NCI-H1048 (cell line): ENCODE measurements around the gene MYOM1.
"Not testable (repeated sequence)": the region's sequence is repeated elsewhere in the genome, so short reads cannot be mapped to it uniquely, and the experiment has no call there.

Experiments
- DNase-seq: peaks from one replicate; lab custom pipeline; 2025; lab: John Stamatoyannopoulos, UW

Gene MYOM1

DNA sequence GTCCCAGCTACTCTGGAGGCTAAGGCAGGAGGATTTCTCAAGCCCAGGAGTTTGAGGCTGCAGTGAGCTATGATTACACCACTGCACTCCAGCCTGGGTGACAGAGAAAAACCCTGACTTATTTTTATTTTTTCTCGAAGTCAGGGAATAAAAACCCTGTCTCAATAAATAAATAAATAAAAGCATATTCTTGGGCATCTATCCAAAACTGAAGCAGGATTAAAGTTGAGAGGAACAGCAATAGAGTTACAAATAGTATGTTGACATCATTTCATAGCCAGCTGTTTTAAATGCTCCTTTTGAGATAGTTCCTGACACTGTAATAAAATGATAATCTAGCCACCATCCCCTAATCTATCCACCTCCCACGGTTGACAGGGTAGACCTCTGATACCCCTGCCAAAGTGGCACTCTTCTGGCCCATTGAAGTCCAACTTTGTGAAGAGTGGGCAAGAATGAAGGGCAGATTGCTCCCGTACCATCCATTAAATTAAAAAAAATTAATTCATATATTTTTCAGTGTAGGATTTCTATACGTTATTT, 164.5 kb downstream of the MYOM1 start:
- no peak for DNase-seq

DNA sequence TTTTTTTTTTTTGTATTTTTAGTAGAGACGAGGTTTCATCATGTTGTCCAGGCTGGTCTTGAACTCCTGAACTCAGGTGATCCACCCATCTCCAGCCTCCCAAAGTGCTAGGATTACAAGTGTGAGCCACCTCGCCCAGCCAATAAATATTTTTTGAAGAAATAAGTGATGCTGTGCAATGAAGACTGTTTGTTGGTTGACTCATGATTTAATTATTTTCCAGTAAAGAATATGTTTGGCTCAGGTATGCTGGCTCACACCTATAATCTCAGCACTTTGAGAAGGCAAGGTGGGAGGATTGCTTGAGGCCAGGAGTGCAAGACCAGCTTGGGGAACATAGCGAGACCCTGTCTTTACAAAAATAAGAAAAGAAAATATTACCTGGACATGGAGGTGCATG, 165.0 kb downstream of the MYOM1 start:
- no peak for DNase-seq

DNA sequence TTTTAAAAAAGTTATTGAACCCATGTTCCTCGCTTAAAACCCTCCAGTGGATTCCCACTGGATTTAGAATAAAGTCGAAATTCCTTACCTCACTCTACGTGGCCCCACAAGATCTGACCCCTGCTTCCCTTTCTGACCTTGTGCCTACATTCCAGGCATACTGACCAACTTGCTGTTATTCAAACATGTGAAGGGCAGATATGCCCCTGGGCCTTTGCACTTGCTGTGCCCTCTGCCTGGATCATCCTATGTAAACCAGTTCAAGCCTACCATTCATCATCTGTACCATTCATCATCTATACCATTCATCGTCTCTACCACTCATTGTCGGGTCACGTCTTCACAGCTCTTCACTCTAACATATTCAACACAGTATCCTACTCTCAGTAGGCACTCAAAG, 165.6 kb downstream of the MYOM1 start:
- DNase-seq = no peak

DNA sequence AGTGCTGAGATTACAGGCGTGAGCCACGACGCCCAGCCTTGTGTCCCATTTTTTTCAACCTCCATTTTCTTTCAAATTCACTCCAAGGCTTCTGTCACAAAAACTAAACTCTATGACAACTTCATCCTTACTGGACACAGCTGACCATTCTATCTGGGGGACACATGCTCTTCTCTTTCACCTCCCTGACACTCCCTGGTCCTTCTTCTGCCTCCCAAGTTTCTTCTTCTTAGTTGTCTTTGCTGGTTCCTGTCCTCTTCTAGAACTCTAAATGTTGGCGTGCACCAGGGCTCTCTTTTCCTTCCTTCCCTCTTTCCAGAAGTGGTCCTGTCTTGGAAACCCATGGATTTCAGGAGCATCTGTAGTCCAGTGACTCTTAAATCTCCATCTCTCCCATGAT, 166.7 kb downstream of the MYOM1 start:
- no peak for DNase-seq

DNA sequence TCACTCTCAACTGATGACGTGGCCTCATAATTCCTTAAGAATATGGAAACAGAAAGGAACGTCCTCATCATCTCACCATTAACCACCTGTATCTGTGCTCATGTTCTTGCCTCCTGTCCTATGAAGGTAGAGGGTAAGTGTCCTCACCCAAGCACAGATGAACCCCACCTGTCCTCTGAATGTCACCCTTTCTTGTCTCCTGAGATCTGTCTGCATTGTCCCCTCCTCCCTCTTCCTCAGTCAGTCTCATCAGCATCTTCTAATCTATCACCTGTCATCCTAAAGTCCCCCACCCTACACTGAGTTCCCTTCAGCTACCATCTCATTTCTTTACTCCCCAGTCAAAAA, 167.4 kb downstream of the MYOM1 start:
- DNase-seq = no peak

DNA sequence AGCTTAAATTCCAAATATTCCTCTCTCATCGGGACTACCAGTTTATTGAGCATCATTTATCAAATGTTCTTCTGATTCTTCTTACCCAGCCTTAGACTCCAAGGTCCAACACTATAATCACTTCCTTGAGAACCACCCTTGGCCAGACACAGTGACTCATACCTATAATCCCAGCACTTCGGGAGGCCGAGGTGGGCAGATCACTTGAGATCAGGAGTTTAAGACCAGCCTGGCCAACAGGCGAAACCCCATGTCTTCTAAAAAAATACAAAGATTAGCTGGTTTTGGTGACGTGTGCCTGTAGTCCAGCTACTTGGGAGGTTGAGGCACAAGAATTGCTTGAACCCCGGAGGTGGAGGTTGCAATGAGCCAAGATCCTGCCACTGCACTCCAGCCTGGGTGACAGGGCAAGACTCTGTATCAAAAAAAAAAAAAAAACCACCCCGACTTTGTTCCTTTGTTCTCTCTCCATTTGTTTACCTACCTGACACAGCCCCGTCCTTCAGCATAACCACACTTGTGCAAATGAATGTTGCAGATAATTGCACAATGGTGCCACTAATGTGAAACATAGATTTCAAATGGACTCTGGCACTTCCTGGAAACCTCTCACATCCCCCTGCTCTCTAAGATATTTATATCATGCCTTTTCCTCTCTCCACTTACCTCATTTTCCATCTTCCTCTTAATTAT, 167.9 kb downstream of the MYOM1 start:
- DNase-seq = no peak

DNA sequence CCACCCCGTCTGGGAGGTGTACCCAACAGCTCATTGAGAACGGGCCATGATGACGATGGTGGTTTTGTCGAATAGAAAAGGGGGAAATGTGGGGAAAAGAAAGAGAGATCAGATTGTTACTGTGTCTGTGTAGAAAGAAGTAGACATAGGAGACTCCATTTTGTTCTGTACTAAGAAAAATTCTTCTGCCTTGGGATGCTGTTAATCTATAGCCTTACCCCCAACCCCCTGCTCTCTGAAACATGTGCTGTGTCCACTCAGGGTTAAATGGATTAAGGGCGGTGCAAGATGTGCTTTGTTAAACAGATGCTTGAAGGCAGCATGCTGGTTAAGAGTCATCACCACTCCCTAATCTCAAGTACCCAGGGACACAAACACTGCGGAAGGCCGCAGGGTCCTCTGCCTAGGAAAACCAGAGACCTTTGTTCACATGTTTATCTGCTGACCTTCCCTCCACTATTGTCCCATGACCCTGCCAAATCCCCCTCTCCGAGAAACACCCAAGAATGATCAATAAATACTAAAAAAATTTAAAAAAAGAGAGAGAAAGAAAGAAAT, 169.8 kb downstream of the MYOM1 start:
- DNase-seq = not testable (repeated sequence)

DNA sequence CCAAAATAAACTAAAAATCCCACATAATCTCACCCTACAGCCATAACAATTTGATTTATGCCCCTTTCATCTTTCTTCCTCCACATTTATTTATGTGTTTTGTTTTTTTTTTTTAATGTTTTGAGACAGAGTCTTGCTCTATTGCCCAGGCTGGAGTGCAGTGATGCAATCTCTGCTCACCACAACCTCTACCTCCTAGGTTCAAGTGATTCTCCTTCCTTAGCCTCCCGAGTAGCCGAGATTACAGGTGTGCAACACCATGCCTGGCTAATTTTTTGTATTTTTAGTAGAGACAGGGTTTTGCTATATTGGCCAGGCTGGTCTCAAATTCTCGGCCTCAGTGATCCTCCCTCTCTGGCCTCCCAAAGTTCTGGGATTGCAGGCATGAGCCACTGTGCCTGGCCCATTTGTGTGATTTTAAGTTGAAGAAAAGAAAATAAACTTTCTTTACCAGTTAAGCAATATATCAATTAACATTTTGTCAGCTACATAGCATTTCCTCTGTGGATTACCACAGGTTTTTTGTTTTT, 170.9 kb downstream of the MYOM1 start:
- DNase-seq = no peak

DNA sequence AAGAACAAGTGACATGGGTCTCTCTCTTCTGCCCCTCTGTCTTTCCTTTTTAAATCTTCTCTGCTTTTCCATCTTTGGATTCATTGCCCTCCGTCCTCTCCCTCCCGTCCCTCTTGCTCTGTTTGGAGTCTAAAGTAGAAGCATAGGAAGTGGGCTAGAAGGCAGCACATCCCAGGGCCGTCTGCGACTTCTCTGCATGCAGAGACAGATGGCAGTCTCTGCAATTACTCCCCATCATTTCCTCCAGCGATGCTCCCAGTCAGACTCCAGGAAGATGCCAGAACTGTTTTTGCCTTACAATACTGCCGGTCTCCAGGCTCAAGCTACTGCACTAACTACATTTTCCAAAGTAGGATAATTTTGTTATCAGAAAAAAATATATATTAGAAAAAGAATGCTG, 171.6 kb downstream of the MYOM1 start:
- no peak for DNase-seq

DNA sequence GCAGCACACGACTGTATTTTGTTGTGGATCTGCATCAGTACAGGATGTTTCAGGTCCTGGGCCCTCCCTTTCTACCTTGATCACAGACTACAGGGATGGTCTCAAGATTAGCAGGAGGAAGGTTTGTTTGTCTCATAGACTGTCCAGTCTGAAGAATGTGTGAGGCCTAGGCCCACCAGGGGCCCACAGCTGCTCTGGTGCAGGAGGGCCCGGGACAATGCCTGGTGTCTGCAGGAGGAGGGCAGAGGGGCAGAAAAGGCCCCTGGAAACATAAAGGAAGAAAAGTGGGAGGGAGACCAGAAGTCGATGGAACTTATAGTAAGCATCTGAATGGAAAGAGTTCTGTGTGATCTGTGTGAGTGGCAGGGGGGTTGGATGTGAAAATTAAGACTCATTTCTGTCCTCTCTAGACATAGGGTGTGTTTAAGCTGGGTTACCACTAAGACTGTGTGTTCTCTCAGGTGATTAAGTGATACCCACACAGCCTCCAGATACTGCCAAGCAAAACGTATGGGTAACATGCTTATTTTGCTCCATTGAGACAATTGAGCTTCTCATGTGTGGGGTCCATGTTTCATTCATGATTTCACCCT, 173.5 kb downstream of the MYOM1 start:
- no peak for DNase-seq

DNA sequence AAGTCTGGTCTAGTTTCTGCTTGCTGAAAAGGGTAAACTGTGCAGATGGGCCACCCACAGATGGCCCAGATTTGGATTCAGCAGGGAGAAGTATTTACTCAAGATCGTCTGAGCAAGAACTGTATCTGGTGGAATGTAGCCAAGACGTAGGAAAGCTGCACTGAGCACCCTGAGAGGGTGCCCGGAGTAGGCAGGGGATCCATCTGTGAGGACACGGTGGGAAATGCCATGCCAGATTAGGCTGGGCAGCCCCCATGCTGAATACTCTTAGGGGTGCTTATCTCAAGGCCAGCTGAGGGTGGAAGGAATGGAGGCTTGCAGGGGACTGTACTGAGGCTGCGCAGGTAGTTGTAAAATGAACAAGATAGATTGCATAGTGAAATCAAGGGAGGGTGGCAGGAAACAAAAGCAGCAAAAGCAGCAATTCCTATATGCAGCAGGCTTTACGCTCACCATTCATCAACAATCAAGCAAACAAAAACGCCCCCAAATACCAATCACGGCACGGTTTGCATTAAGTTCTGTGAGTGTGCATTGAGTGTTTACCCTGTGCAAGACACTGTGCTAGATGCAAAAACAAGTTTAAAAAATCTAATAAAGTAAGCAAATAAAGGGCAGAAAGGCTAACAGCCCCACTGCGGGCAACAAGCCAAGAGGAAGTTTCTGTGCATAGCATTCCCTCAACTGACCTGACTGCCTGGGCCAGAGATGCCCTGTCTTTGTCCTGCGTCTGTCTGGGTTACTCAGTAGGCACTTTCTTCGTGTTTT, 174.7 kb downstream of the MYOM1 start:
- no peak for DNase-seq

DNA sequence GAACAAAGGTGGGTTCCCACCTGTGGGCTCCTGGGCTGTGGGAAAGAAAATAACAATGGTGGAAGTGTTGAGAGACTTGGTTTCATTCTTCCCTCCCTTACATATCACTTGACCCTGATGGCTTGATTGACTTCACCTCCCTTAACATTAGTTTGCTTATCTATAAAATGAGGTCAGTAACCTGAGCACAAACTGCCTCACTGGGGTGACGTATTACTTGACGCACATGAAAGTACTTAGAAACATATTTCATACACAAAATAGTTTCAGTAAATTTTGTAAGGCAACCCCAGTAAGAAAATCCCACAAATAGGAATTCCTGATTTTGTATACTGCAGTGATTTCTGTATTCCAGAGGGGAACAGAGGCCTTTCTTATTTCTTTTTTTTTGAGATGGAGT, 177.4 kb downstream of the MYOM1 start:
- DNase-seq = no peak

DNA sequence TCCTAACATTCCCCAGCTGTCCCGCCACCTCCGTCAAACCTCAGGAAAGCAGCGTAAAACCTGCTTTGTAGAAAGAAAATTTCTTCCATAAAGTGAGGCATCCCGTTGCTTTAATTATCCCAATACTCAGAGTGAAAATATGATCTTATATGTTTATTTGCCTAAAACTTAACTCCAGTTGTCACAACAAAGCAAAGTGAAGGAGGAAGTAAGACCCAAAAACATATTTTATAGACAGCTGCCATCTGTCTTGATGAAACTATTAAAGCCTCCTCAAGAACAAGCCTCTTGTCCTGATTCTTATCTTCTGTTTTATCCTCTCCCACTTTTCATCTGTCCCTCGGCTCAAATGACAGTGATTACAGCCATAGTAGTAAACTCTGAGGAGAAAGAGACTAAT, 177.9 kb downstream of the MYOM1 start:
- DNase-seq = no peak

DNA sequence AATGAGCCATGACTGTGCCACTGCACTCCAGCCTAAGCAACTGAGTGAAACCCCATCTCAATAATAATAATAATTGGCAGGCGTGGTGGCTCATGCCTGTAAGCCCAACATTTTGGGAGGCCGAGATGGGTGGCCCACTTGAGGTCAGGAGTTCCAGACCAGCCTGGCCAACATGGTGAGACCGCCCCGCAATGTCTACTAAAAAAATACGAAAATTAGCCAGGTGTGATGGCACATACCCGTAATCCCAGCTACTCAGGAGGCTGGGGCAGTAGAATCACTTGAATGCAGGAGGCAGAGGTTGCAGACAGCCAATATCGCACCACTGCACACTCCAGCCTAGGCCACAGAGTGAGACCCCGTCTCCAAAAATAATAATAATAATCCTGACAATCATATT, 178.9 kb downstream of the MYOM1 start:
- no peak for DNase-seq

DNA sequence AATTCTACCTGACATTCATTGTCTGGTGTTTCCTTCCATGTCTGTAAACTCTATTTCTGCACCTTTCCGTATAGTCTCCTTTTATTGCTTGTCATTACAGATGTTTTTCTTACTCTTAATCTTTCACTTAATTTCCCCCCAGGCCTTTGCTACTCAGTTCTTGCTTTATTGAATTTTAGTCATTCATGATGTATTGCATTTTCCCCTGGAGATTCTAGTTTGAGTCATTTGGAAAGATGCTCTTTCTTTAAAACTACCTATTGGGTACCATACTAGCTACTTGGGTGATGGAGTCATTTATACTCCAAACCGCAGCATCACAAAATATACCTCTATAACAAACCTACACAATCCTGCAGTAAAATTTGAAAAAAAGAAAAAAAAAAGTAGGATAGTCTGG, 179.6 kb downstream of the MYOM1 start:
- DNase-seq = no peak

DNA sequence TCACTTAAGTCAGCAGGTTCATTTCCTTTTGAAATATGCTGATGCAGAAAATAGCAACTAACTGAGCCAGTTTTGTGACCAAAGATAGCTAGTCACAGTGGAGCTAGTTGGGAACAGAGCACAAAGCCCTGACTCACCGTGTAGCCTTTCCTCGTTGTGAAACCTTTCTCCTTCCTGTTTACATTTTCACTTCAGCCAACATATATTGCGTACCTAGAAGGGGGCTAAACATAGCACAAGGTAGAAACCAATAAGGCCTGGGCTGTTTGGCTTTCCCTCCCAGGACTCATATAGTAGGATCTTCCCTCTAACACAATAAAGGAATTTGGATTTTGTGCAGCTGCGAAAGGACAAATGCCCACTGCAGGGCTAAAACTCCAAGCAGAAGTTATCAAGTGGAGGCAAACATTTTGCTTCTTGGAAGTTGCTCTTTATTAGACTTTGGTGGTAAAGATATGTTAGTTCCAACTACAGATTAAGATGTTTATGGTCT, 182.3 kb downstream of the MYOM1 start:
- no peak for DNase-seq

DNA sequence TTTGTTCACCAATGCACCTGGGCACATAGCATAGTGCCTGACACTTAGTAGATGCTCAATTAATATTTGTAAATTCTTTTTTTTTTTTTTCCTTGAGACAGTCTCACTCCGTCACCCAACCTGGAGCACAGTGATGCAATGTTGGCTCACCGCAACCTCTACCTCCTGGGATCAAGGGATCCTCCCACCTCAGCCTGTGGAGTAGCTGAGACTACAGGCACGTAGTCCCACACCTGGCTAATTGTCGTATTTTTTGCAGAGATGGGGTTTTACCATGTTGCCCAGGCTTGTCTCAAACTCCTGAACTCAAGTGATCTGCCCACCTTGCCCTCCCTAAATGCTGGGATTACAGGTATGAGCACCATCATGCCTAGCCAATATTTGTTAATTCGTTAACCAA, 183.7 kb downstream of the MYOM1 start:
- DNase-seq = no peak

DNA sequence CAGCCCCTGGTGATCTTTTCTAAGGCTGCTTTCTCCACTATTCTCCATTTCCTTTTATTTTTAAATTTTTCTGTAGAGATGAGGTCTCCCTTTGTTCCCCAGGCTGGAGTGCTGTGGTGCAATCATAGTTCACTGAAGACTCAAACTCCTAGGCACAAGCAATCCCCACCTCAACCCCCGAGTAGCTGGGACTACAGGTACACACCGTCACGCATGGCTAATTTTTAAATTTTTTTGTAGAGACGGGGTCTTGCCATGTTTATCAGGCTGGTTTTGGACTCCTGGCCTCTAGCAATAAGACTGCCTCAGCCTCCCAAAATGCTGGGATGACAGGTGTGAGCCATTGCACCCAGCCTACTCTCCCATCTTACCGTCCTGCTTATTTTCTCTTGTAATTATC, 184.1 kb downstream of the MYOM1 start:
- DNase-seq = no peak

DNA sequence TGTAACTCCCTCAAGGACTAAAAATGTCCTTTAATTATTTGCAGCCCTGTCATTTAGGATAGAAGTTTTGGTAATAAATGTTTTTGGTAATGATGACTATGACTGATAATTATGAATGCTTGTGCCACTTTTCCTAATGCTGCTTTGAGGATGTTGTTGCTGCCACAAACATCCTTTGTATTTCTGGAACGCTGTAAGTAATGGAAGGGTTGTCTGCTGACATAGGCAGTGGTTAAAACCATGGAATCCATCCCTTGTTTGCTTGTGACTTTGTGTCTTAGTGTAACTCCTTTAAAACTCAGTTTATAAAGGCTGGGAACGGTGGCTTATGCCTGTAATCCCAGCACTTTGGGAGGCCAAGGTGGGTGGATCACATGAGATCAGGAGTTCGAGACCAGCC, 187.0 kb downstream of the MYOM1 start:
- no peak for DNase-seq

DNA sequence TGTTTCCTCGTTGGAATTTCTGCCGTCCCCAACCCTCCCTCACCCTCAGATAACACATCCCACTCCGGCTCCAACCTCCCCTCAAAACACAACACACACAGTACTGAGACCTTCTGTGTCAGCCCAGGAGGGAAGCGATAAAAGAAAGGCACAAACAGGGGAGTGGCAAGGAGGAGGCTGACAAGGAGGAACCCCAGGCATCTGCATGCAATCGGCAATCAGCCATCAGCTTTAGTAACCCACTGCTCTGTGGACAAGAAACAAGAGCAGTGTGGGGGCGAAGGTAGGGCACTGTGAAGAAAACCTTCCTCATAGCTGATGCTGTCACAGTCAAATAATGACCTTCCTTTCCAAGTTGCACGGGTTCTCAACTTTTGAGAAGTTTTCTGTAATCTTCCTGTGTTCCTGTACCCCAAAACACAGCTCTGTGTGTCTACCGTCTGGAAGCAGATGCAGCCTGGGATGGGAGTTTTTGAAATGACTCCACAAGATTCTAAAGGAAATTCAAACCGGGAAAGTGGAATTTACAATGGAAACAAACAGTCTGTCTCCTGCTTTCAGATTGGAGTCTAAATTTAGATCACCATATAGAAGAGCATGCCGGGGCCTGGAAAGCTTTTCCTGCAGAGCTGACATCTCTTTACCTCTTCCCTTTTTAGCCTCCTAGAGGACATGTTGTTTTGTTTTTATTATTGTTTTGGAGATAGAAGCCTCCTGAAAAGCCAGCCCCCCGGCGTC, 190.4 kb downstream of the MYOM1 start:
- DNase-seq = no peak

DNA sequence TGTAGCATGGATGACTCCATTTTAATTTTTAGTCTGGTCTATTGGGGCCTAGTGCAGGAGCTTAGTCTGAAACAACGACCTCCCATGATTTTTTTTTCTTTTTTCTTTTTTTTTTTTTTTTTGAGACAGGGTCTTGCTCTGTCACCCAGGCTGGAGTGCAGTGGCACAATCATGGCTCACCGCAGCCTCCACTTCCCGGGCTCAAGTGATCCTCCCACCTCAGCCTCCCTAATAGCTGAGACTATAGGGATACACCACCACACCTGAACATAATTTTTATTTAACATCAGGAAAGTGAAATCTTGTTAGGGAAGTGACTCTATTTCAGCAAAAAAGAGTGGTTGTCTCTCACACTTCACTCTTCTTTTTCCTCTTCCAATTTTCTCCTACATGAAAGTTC, 191.7 kb downstream of the MYOM1 start:
- DNase-seq = not testable (repeated sequence)

DNA sequence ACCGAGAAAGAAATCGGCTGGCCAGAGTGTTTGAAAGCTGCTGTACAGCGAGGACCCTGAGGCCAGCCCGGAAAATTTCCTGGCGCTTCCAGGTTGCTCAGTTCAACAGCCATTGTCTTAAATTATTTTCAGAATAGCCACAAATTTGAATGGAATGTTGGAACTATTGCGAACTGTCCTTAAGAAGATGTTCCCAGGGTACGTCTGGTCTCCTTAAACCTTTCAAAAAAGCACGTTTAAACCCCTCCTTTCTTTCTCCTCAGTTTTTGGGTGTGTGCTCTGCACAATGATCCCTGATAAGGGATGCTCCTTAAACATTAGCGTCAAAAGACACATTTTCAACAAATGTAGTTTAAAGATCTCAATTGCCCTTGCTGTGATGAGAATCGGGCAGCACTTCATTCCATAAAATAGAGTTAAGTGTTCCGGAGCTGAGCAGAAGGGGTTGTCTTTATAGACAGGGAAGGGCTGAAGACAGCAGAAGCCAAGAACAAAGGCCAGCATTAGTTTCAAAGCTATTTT, 192.3 kb downstream of the MYOM1 start:
- DNase-seq = no peak
